ENCODE measurements around the gene CBARP. TPM values are rescaled to one million over a fixed set of nuclear protein-coding genes. Genes with fewer than 3 reads are reported as not detected.

The CBARP gene
- 1.8 and 3.1 TPM in 2 replicates for total RNA-seq (2014; rRNA removed; shearing (Covaris generic))
- 4.7 and 6.6 TPM in 2 replicates for polyA plus RNA-seq (2014; cell fraction: nucleus; rRNA removed)

- DNase-seq (ENCODE audit: extremely low read depth, low read depth) = no peak
Observed at GRCh38 chr19:1237754-1238368, at the start of gene CBARP. CBARP (minus strand) TSS chr19:1238005; CDS start chr19:1236100, 1,905 bp downstream.

- no peak for DNase-seq (ENCODE audit: extremely low read depth, low read depth)
Observed at GRCh38 chr19:1286487-1287353, 48.9 kb upstream of the CBARP start.

DNA sequence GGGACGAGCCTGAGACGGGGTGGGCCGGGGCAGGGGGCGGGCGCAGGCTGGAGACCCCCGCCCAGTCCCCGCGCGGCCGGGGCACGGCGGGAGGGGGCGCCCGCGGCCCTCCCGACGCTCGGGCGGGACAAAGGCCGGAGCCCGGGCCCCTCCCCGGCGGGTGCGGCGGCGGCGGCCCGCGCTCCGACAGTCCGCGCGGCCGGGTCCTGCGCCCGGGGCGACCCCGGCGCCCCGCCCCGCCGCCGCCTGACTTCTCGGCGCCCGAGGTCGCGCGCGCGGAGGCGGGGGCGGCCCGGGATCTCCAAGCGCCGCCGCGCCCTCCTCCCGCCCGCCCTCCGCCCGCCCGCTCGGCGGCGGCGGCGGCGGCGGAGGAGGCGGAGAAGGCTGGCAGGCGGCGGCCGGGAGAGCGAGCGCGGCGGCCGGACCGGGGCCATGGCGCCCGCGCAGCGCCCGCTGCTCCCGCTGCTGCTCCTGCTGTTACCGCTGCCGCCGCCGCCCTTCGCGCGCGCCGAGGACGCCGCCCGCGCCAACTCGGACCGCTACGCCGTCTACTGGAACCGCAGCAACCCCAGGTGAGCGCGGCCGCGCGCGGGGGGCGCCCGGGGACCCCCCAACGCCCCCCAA is 48.0 kb upstream of the CBARP start, which contains the start of gene EFNA2:
Gene EFNA2, plus strand, starts transcription at position 137 of the 624 bp plus-strand sequence. Its CDS starts 296 bp downstream, at position 433.
- no peak for DNase-seq (ENCODE audit: extremely low read depth, low read depth)

DNA sequence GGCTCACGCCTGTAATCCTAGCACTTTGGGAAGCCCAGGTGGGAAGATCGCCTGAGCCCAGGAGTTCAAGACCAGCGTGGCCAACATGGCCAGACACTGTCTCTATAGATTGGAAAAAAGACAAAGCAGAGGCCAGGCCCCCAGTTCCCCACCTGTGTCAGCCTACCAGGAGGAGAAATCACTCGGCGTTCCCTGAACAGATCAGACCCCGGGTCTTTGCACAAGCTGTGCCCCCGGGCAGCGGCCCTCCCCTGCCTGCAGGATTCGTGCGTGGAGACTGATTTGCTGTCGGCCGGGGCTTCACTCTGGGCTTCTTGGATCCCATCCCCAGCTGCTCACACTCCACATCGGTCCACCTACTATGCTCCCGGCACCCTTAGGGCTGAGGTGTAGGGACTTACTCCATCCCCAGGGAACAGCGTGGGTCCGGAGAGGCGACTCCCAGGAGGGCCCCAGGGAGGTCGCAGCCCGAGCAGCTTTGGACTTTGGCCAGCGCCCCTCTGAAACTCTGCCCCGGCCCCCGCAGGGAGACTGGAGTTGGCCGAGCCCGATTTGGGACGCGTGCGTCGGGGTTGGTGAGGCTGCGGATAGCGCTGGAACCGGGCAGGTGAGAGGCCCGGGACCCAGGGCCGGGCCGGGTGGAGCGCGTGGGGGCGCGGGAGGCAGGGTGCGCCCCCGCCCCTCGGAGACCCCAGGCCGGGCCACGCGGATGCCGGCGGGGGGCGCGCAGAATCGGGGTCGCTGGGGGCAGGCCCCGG is 47.4 kb upstream of the CBARP start:
- no peak for DNase-seq (ENCODE audit: extremely low read depth, low read depth)

DNA sequence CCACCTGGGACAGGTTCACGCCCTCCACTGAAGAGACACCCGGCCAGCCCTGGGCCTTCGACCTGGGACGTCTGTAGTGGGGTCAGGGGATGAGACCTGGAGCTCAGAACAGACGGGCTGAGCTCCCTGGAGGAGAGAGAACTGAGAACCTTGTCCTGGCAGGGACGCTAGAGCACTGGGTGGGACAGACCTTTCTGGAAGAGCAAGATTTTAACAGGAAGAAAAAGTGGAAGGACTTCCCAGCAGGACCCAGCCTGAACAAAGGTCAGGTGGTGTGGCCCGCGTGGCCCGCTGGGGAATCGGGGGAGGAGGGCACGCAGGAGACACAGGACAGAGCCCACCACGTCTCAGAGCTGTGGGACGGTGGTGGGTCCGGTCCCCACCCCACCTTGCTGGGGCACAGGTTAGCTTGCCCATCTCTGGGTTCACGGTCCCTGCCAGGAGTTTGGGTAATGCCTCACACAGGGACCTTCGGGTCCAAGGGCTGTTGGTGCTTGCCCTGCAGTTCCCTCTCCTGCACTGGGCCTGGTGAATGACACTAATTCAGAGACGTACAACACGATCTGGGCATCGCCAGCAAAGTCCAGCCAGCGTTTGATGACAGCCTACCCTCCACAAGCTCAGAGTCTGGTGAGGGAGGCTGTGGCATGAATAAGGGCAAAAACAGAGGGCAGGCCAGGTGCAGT is 46.6 kb upstream of the CBARP start:
- DNase-seq (ENCODE audit: extremely low read depth, low read depth) = no peak

DNA sequence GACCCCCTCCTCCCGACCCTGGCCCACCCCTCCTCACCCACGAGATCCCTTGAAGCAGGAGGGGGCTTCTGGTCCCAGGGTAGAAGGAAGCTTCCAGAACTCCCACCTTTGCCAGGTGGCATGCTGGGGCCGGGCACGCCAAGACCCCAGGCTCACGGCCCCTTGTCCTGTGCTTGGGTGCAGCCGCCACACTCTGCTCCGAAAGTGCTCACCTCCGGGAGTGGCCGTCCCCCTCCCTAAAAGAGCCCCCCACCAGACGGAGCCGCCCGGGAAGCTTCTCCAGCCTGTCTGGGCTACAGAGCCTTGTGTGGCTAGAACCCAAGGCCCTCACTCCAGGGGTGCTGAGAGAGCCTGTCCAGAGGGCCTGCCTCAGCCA is 46.1 kb upstream of the CBARP start:
- DNase-seq (ENCODE audit: extremely low read depth, low read depth) = no peak

GRCh38 chr19:1283207-1283916 is 45.6 kb upstream of the CBARP start:
- no peak for DNase-seq (ENCODE audit: extremely low read depth, low read depth)

GRCh38 chr19:1282588-1283206 is 44.9 kb upstream of the CBARP start:
- no peak for DNase-seq (ENCODE audit: extremely low read depth, low read depth)

DNA sequence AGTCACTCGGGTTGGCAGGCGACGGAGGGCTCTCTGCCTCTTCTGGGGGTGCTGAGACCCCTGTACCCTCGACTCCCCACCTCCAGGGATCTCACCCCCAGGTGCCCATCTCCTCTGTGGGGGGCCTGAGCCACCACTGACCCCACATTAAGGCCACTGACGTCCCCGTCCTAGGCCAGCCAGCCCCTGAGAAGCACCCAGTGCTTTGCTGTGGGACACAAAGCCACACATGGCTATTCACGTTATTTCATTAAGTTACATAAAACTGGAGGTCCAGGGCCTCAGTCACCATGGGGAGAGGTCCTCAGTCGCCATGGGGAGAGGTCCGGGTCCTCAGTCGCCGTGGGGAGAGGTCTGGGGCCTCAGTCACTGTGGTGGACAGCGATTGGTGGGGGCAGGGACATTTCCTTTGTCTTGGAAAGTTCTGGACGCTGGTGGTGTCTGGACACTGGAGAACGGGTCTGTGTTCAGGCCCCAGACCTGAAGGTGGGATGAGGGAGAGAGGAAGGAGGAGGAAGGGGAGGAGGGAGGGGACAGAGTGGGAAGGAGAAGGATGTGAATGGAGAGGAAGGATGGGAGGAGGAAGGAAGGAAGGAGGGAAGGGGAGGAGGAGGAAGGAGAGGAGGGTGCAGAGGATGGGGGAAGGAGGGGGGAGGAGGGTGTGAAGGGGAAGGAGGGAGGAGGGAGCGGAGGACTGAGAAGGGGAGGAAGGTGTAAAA is 43.9 kb upstream of the CBARP start:
- DNase-seq (ENCODE audit: extremely low read depth, low read depth) = no peak

GRCh38 chr19:1280636-1281568 is 43.1 kb upstream of the CBARP start:
- no peak for DNase-seq (ENCODE audit: extremely low read depth, low read depth)

DNA sequence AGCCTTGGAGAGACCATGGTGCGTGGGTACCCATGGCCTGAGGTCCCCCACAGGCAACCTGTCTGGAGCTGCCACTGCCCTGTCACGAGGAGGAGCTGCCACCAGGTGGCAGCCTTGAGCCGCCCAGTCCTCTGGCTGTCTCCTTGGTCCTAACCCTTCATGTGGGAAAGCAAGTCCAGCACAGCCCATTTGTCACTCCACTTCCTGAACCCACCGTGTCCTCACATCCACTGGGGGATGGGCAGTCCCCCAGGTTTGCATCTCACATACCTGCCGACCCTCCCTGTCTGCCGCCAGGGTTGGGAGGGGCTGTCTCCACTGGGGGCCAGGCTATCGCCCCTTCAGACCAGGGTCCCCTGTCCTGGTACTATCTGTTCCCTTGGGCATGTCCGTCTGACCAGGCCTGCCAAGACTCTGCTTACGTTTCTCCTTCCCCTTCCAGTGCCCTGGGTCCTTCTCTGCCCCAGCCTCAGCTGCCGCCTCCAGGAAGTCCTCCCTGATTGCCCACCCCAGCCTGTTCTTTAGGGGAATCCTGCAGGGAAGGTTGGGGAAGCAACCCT is 42.1 kb upstream of the CBARP start:
- peak; percentile 72 for DNase-seq (ENCODE audit: extremely low read depth, low read depth)

DNA sequence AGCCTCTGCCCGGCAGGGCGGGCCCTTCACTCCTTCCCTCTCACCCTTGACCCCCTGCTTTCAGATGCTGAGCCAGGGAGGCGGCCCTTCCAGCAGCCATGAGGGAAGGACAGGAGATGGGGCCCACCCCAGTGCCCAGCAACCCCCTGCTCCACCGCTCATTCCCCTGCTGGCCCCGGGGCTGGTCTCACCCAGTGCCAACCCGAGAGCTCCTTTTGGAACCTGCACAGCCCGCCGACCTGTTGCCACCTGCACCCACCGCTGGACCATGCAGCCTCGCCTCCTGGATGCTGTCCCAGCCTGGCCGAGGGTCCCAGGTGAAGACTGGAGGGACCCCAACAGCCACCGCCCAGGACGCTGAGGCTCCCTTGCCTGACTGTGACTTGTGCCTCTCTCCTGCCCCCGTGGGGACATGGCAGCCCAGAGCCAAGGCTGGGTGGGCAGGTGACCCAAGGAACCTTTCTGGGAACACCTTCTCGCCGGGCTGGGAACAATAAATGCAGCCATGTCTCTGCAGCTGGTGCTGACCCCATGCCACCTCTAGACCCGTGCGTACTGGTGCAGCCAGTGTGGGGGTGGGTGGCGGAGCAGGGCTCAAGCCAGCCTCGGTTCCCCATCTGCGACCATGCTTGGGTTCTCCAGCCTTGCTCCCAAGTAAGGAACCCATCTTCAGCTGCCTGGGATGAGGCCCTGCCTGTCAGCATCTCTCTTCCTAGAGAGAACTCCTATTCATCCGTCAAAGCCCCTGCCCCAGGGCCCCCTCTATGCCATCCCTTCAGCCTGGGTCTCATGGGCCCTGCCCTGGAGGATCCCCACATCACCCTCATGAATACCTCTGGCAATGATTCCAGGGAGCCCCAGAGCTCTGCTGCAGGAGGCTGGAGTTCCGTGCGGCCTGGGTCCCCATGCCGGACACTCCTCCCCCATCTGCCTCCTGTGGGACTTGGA is 41.2 kb upstream of the CBARP start:
- DNase-seq (ENCODE audit: extremely low read depth, low read depth) = no peak

- DNase-seq (ENCODE audit: extremely low read depth, low read depth) = no peak
Observed at GRCh38 chr19:1278074-1278473, 40.3 kb upstream of the CBARP start.

DNA sequence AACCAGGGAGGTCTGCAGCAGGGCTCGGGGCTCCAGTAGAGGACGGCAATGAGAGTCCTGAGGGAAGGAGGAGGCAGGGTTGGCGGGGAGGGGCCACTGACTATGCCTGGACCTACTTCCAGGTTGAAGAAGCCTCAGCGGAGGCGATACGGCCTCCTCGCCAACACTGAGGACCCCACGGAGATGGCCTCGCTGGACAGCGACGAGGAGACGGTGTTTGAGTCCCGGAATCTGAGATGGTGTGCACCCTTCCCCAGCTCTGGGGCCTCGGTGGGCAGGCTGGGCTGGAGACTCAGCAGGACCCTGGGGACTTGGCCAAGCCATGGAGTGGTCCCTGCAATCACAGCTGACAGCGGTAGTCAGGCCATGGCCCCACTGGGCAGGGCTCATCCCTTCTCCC is 39.3 kb upstream of the CBARP start:
- no peak for DNase-seq (ENCODE audit: extremely low read depth, low read depth)

- DNase-seq (ENCODE audit: extremely low read depth, low read depth) = no peak
Observed at GRCh38 chr19:1276628-1277022, 38.8 kb upstream of the CBARP start.
